ENCODE measurements around the gene STAT3. TPM values are rescaled to one million over a fixed set of nuclear protein-coding genes. Genes with fewer than 3 reads are reported as not detected.
A peak's percentile ranks its signal among the peaks of the same experiment; 100 is the strongest.

Gene STAT3
- total RNA-seq, 2 donors from 2014 or later = 217 to 360 TPM

- no peak for ATAC-seq (ENCODE audit: insufficient number of reproducible peaks, low FRiP score, low read depth)
- H3K27ac ChIP-seq = no peak overlapping the region
- DNase-seq (ENCODE audit: low spot score) = no peak
- H3K36me3 ChIP-seq = peaks cover 58% of the 10 kb centered on the region
- no peaks in the 10 kb centered on the region for H3K9me3 ChIP-seq
- TF ChIP-seq CTCF (IDR thresholded peaks at IDR 0.05) = no peak
- no peaks in the 10 kb centered on the region for H3K27me3 ChIP-seq (replicated peaks; ENCODE audit: insufficient read depth)
- H3K4me3 ChIP-seq = no peak overlapping the region
- H3K4me1 ChIP-seq (ENCODE audit: control insufficient read depth in 1 of 2, low read depth in 2 of 2) = no peaks in the 10 kb centered on the region
Observed at GRCh38 chr17:42340691-42341127, 47.5 kb downstream of the STAT3 start.

GRCh38 chr17:42339221-42339620 lies 49.0 kb downstream of the STAT3 start:
- Histone ChIP-seq H3K27me3 (replicated peaks; ENCODE audit: insufficient read depth) (no peaks in the 10 kb centered on the region), H3K27ac (no peak overlapping the region), H3K4me1 (ENCODE audit: control insufficient read depth in 1 of 2, low read depth in 2 of 2) (no peaks in the 10 kb centered on the region), H3K9me3 (no peaks in the 10 kb centered on the region), H3K4me3 (no peak overlapping the region), H3K36me3 (peaks cover 60% of the 10 kb centered on the region)
- DNase-seq (ENCODE audit: low spot score) = no peak
- no peak for TF ChIP-seq CTCF (IDR thresholded peaks at IDR 0.05)
- no peak for ATAC-seq (ENCODE audit: insufficient number of reproducible peaks, low FRiP score, low read depth)

GRCh38 chr17:42338427-42338985 lies 49.7 kb downstream of the STAT3 start:
- H3K4me3 ChIP-seq = no peak overlapping the region
- TF ChIP-seq CTCF (IDR thresholded peaks at IDR 0.05) = no peak
- ATAC-seq (ENCODE audit: insufficient number of reproducible peaks, low FRiP score, low read depth) (no peak), DNase-seq (ENCODE audit: low spot score) (no peak)
- H3K27ac ChIP-seq = no peak overlapping the region
- H3K9me3 ChIP-seq = no peaks in the 10 kb centered on the region
- H3K27me3 ChIP-seq (replicated peaks; ENCODE audit: insufficient read depth) = no peaks in the 10 kb centered on the region
- no peaks in the 10 kb centered on the region for H3K4me1 ChIP-seq (ENCODE audit: control insufficient read depth in 1 of 2, low read depth in 2 of 2)
- H3K36me3 ChIP-seq = peaks cover 58% of the 10 kb centered on the region

GRCh38 chr17:42337442-42337841 lies 50.8 kb downstream of the STAT3 start:
- H3K9me3 ChIP-seq = no peaks in the 10 kb centered on the region
- no peaks in the 10 kb centered on the region for H3K27me3 ChIP-seq (replicated peaks; ENCODE audit: insufficient read depth)
- no peak for ATAC-seq (ENCODE audit: insufficient number of reproducible peaks, low FRiP score, low read depth)
- no peak for DNase-seq (ENCODE audit: low spot score)
- H3K27ac ChIP-seq = peak overlapping the region in 1 of 2 donors; percentile 16
- peaks cover 65% of the 10 kb centered on the region for H3K36me3 ChIP-seq
- H3K4me3 ChIP-seq = no peak overlapping the region
- no peaks in the 10 kb centered on the region for H3K4me1 ChIP-seq (ENCODE audit: control insufficient read depth in 1 of 2, low read depth in 2 of 2)
- no peak for TF ChIP-seq CTCF (IDR thresholded peaks at IDR 0.05)

- Histone ChIP-seq H3K36me3 (peaks cover 73% of the 10 kb centered on the region), H3K27ac (no peak overlapping the region), H3K9me3 (no peaks in the 10 kb centered on the region), H3K4me3 (no peak overlapping the region), H3K27me3 (replicated peaks; ENCODE audit: insufficient read depth) (no peaks in the 10 kb centered on the region), H3K4me1 (ENCODE audit: control insufficient read depth in 1 of 2, low read depth in 2 of 2) (peaks cover under 1 to 5% of the 10 kb centered on the region in 2 donors)
- no peak for DNase-seq (ENCODE audit: low spot score)
- no peak for ATAC-seq (ENCODE audit: insufficient number of reproducible peaks, low FRiP score, low read depth)
- peak; percentile 9 for TF ChIP-seq CTCF (IDR thresholded peaks at IDR 0.05)
Observed at GRCh38 chr17:42334677-42335076, 53.6 kb downstream of the STAT3 start.
